HG02759 (cell line): Measurements from ENCODE around the gene LRRC41.
"Not testable (repeated sequence)": the region's sequence is repeated elsewhere in the genome, so short reads cannot be mapped to it uniquely, and the experiment has no call there.

Experiments
- ATAC-seq: cut with Tn5 transposase; IDR thresholded peaks from one replicate; pipeline ENCODE4 v1.9.1; 2021; ENCODE audit warnings: mild to moderate bottlenecking, moderate library complexity; ENCODE audit not compliant: unreplicated experiment

The LRRC41 gene

GRCh38 chr1:46246136-46246535 is 57.3 kb downstream of the LRRC41 start:
- ATAC-seq, result not testable (repeated sequence)

GRCh38 chr1:46244656-46245371 is 58.6 kb downstream of the LRRC41 start:
- ATAC-seq, result no peak

GRCh38 chr1:46243831-46244230 is 59.6 kb downstream of the LRRC41 start:
- not testable (repeated sequence) for ATAC-seq

- ATAC-seq, result no peak
Observed at GRCh38 chr1:46242918-46243317, 60.5 kb downstream of the LRRC41 start.

GRCh38 chr1:46241733-46242132 is 61.7 kb downstream of the LRRC41 start:
- ATAC-seq, result not testable (repeated sequence)

- ATAC-seq, result not testable (repeated sequence)
Observed at GRCh38 chr1:46238865-46239264, 64.6 kb downstream of the LRRC41 start.

GRCh38 chr1:46236882-46237281 is 66.5 kb downstream of the LRRC41 start:
- ATAC-seq, result no peak

GRCh38 chr1:46231231-46231630 is 72.2 kb downstream of the LRRC41 start:
- not testable (repeated sequence) for ATAC-seq
